ENCODE measurements around the gene KIAA1328.

Gene KIAA1328

DNA sequence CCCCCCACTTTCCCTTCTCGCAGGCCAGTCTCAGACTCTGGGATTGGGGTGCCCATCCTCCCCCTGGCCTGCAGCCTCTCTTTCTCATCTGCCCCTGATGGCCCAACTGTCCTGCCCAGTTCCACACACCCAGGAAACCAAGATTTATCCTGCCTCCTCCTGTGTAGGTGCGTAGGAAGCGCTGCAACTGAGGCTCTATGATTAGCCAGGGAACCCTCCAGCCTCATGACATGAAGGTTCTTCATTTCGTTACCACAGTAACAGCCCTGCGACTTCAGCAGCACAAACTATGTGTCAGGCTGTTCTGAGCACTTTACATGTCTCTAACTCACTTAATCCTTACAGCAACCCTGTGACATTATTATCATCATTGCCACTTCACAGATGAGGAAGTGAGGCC is 430.8 kb downstream of the KIAA1328 start:
- DNase-seq: no peak

DNA sequence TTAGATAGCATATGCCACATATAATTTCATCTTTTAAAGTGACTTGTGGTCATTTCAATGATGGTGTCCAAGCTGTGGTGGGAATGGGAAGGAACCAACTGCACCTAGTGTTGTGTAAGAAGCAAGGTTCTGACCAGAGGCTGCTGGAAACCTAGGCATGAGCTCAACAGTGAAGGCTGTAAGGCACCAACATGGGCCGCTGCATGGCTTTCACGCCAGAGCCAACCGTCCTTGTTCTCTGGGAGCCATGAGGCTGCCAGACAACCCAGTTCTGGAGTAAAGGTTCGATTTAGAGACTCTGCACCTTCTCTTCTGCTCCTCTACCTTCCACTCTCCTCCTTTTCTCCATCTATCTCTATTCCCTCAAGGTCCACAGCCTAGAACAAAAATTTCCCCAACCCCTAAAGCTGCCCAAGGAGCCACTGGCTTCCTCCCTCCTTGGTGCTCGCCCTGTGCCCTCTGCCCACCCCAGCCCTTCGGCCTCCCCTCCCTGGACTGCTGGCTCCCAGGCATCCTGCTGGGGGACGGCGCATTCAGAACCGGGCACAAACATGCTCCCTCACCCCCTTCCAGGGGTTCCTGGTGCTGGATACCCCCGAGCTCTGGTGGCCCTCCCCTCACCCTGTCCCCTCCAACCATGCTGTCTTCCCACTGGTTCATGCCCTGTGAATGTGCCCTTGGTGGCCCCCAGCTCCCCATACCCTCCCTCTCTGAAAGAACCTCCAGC is 431.6 kb downstream of the KIAA1328 start:
- no peak for DNase-seq

DNA sequence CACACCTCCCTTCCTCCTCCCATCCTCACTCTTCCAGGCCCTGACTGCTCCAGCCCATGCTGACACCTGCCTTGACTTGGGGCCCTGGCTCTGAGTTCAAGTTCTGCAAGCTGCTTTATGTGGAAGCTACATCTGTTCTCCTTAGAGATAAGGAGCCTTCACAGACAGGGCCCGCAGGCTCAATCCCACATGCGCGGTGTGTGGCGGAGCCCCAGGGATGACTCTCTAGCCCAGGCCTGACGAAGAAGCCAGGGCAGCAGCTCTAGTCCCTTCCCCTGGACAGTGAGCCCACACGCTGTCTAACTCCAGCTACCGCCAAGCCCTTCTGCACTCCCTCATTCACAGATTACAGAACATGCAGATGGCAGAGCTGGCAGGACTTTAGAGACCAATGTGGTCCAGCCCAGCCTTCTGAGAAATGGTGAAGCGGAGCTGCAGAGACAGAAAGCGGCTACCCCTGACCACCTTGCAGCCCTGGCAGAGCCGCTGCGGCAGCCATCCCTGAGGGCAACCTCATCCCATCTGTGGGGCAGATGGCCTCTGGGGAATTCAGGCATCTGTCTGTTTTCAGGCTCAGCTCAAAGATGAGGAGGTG is 432.4 kb downstream of the KIAA1328 start:
- no peak for DNase-seq

DNA sequence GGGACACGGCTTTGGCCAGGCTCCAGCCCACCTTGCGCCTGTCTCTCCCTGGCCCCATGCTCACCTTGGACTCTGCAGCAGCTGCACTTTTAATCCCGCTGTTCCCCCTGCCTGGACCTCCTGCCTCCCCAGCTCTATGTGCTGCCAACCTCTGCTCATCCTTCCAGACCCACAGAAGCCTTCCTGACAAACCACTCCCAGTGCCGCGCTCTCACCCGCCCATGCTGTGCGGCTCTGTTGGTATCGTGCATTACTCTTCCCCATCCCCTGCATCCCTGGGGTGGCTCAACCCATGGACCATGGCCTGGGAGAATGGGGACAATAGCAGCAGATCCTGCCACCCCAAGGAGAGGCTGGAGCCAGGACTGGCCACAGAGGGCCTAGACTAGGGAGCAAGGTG is 433.1 kb downstream of the KIAA1328 start:
- no peak for DNase-seq

DNA sequence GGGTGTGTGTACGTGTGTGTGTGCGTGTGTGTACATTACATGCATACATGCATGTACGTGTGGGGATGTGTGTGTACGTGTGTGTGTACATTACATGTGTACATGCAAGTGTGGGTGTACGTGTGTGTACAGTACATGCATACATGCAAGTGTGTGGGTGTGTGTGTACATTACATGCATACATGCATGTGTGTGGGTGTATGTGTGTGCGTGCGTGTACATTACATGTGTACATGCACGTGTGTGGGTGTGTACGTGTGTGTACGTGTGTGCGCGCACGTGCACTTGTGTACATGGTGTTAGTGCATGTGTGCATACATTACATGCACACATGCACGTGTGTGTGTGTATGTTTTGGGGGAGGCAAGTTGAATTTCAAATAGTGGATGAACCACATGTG is 436.0 kb downstream of the KIAA1328 start:
- no peak for DNase-seq

DNA sequence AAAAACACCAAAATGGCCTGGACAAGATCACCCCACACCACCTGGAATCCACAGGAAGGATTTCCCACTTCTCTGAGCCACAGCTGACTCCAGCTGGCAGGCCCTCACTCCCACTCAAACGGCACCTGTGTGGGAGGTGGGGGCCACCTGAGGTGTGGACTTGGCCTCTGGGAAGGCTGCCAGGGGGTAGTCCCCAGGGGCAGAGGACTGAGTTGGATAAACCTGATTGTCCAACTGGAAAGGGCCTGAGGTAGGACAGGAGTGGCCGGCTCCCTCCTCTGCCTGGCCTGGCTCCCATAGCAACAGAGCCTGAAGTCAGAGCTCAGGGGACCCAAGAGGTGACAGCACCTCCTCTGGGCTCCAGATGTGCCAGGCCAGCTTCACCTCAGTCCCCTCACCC is 436.5 kb downstream of the KIAA1328 start:
- DNase-seq: no peak

DNA sequence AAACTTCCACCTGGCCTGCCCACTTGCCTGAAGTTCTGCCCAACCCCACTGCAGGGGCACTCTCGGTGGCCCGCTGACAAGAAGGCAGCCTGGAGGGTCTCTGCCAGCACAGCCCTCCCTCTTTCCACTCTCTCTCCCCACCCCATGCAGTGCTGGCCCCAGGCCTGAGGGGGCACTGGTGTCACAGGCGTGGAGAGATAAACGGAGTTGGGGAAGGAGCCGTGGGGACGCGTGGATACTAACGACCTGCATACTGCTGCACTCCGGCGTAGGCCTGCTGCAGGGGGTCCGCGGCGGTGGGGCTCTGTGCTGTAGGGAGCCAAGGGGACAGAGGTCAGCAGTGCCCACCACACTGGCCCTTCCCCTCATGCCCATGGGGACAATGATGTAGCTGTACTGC is 437.4 kb downstream of the KIAA1328 start:
- DNase-seq: no peak

DNA sequence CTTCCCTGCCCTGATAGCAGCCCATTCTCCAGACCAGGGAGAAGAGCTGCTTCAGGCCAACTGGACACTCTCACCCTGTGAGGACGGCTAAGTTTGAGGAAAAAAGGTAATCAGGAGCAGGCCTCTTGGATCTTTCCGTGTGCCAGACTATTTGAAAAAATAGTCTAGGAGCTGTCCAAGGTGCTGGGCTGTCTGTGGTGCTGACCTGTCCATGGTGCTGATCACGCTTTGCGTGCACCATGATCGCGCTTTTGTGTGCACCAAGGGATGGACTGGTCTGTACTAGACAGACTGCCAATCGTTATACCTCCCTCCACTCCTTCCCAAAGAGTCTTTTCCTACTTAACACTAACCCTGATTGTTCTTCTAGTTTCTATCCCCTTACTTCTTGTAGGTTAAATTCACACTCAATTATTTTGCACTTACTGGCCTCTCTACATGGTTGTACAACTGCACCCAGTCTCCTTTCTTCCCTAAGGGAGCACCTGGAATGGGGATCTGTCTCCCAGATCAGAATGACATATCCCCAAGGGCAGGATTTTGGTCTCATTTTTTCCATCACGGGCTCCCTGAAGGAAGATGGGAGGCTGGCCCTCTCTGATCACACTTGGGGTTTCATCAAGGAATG is 441.2 kb downstream of the KIAA1328 start:
- no peak for DNase-seq

DNA sequence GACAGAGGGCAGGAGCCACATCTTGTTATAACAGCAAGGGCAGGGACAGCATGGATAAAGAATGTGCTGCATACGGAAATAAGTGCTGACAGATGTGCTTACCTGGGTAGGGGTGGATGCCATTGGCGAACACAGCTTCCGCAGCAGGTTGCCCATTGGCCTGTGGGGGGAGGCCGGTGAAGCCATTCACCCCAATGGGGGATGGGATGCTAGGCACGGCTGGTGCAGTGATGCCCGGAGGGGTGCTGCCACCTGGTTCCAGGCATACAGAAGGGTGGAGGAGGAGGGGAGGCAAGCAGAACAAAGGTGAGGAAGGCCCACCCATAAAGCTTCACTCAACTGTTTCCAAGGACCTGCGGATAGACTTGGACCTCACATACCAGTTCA is 441.7 kb downstream of the KIAA1328 start:
- no peak for DNase-seq

DNA sequence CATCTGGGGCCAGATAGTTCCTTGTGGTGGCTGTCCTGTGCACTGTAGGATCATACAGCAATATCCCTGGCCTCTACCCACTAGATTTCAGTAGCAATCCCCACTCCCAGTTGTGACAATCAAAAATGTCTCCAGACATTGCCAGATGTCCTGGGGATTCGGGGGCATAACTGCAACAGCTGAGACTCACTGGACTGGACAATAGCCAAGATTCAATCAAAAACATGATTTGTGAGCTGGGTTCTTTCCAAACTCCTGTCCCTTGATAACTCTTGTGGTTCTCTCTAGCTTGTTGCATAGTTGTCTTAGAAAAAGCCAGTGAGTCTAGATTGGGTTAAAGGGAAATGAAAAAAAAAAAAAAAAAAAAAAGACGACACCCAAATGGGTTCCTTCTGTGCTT is 443.3 kb downstream of the KIAA1328 start:
- DNase-seq: no peak

DNA sequence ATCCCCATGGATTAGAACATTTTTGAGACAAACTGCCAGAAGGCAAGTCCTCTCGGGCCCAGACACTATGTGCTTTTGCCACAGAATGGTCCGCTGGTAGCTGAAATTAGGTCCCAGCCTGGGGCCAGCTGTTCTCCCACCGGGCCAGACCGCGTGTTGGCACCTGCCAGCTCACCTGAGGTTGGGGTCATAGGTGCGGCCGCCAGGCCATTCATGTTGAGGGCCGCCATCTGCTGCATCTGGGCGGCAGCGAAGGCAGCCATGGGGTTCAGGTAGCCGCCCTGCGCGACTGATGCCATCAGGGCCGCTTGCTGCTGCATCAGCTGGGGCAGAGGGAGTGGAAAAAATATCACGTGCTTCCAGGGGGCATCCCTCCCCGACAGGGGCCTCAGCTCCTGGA is 443.9 kb downstream of the KIAA1328 start:
- DNase-seq: no peak

DNA sequence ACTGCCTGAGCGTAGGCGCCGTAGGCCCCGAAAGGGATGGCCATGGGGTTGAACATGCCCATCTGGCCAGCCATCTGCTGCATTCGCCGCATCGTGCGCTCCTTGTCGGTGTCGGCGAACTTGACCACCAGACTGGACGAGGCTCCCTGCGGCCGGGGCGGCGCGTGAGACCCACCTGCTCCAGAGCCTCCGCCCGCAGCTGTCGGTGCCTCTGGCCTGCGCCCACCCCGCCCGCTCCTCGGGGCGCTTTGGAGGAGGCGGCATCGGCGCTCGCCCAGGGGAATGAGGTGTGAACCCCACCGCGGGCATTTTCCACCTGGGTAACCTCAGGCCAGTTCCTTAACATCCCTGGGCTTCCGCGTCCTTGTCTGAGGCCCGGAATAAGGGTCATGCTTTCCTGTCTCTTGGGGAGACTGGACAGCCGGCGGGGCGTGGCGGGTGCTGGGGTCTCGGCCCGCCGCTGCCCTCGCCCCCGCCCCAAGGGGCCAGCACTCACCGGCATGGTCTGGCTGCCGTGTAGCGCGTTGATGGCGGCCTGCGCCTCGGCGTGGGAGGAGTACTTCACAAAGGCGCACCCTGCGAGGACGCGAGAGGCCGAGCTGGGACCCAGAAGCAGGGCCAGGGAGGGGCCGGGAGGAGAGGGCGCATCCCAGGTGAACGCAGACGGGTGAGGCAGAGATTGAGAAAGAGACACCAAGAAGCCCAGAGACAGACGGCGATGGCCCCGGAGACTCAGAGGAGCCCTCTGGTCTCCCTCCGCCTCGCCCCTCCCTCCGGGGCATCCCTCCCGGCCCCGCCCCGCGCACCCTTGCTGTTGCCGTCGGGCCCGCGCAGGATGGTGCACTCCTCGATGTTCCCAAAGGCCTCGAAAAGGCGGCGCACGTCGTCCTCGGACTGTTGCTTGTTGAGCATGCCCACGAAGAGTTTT is 445.6 kb downstream of the KIAA1328 start:
- DNase-seq: no peak

DNA sequence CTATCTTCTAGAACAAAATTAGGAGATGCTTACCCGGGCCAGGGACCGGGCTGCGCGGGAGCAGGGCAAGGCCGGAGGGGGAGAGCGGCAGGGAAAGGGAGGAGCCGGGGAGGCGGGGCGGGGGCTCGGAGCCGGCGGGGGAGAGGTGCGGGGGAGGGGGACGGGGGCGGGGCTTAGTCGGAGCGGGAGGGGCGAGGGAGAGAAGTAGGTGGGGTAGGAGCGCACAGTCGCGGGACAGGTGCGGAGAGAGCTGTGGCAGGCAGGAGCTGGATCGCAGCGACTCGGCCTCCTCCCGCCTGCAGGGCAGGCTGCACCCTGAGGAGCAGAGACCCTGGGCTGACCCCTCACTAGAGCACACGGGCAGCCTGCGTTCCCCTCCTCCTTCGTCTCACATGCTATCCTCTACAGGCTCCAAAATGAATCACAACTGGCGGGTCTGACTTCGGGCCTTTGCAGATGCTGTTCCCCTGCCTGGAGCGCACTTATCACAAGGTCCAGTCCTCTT is 446.4 kb downstream of the KIAA1328 start:
- DNase-seq: no peak

DNA sequence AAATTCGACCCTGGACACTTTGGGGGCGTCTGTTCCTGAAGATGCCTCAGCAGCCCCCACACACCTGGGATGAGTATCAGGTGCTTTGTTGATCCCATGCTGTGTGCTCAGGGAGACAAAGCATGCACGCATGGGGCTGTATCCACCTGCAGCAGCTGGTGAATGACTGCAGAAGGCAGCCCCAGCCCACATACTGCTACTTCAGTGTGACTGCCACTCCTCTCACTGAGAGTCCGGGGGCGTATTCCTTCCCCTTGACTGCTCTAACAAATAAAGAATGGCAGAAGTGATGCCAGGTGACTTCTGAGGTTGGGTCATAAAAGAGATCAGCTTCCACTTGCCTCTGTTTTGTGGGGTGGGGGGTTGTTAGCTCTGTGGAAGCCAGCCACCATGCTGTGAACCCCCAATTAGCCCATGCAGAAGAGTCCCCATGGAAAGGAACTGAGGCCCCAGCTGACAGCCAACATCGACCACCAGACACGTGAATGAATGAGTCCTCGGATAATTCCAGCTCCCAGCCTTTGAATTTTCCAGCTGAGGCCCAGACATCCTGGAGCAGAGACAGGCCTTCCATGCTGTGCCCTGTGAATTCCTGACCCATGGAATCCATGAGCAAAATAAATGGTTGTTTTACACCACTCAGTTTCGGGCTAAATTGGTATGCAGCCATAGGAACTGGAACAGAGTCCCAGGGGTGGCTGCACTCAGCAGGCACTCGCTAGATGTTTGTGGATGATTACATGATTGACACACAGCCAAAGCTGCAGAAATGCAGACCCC is 447.4 kb downstream of the KIAA1328 start:
- no peak for DNase-seq

DNA sequence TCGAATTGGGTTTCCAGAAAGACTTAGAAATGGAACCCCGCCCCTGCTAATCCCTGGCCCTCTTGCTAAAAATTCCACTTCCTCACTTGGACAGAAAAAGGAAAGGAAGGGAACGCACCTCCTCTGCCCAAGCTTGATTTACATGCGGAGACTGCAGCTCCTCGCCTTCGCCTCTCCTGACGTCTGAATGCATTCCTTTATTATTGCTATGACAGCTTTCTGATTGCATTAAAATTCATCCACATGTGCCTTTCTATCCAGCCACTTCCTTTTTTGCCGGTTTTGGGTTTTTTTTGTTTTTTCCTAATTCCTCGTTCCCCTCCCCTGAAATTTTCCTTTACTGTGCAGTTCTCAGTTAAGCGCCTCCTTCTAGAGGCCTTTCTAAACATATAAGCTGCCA is 448.9 kb downstream of the KIAA1328 start:
- DNase-seq: no peak
